Breast epithelium (tissue), 3 donors: ENCODE measurements around the gene FOXL1.

ENCODE experiments used
- POLR2AphosphoS5 ChIP-seq, 3 donors: sonication (generic); formaldehyde crosslinking; IDR thresholded peaks; one replicate each; pipeline ENCODE4 v1.6.1; 2017; ENCODE audit warnings: antibody characterized with exemption in 3 of 3
- TF ChIP-seq, protein P1 (sequence below), 3 donors: fragments of 450-650 bp; IDR thresholded peaks; one replicate each; pipeline ENCODE4 v1.5.1; 2016 to 2017; ENCODE audit warnings: antibody characterized with exemption in 3 of 3, mild to moderate bottlenecking in 3 of 3, moderate library complexity in 3 of 3

DNA sequence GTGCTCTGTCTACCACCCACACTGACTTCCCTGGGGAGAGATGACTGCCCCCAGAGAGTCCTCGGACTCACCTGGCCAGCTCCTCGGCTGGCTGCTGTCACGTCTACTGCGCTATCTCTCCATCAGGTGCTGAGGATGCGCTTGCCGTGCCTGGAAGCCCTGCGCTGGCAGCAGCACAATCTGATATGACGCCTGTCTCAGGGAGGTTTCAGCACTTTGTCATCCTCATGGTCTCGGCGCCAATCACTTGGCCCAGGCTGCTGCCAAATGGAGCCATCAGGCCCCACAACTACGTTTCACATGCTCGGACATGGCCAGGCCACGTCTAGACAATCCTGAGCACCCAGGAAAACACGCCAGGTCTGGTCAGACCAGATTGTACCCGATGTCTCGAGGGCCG lies 46.7 kb downstream of the FOXL1 start:
- TF ChIP-seq, protein P1, sequence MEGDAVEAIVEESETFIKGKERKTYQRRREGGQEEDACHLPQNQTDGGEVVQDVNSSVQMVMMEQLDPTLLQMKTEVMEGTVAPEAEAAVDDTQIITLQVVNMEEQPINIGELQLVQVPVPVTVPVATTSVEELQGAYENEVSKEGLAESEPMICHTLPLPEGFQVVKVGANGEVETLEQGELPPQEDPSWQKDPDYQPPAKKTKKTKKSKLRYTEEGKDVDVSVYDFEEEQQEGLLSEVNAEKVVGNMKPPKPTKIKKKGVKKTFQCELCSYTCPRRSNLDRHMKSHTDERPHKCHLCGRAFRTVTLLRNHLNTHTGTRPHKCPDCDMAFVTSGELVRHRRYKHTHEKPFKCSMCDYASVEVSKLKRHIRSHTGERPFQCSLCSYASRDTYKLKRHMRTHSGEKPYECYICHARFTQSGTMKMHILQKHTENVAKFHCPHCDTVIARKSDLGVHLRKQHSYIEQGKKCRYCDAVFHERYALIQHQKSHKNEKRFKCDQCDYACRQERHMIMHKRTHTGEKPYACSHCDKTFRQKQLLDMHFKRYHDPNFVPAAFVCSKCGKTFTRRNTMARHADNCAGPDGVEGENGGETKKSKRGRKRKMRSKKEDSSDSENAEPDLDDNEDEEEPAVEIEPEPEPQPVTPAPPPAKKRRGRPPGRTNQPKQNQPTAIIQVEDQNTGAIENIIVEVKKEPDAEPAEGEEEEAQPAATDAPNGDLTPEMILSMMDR (IDR thresholded peaks at IDR 0.05), result no peak
- no peak for TF ChIP-seq POLR2AphosphoS5 (IDR thresholded peaks at IDR 0.05)
